Stimulated activated CD4-positive, alpha-beta T cell treated with anti-CD3 and anti-CD28 coated beads, Interleukin-15, amount 100 ng/mL, for 48 hours (primary cell): ENCODE measurements around the gene MACF1.
"Not testable (repeated sequence)": the region's sequence is repeated elsewhere in the genome, so short reads cannot be mapped to it uniquely, and the experiment has no call there.

Experiments used
- DNase-seq, 2 donors: peaks; one replicate each; pipeline ENCODE4 v3.0.0-alpha.2; 2020; ENCODE audit warnings: low read depth in 2 of 2

Gene MACF1, protein sequence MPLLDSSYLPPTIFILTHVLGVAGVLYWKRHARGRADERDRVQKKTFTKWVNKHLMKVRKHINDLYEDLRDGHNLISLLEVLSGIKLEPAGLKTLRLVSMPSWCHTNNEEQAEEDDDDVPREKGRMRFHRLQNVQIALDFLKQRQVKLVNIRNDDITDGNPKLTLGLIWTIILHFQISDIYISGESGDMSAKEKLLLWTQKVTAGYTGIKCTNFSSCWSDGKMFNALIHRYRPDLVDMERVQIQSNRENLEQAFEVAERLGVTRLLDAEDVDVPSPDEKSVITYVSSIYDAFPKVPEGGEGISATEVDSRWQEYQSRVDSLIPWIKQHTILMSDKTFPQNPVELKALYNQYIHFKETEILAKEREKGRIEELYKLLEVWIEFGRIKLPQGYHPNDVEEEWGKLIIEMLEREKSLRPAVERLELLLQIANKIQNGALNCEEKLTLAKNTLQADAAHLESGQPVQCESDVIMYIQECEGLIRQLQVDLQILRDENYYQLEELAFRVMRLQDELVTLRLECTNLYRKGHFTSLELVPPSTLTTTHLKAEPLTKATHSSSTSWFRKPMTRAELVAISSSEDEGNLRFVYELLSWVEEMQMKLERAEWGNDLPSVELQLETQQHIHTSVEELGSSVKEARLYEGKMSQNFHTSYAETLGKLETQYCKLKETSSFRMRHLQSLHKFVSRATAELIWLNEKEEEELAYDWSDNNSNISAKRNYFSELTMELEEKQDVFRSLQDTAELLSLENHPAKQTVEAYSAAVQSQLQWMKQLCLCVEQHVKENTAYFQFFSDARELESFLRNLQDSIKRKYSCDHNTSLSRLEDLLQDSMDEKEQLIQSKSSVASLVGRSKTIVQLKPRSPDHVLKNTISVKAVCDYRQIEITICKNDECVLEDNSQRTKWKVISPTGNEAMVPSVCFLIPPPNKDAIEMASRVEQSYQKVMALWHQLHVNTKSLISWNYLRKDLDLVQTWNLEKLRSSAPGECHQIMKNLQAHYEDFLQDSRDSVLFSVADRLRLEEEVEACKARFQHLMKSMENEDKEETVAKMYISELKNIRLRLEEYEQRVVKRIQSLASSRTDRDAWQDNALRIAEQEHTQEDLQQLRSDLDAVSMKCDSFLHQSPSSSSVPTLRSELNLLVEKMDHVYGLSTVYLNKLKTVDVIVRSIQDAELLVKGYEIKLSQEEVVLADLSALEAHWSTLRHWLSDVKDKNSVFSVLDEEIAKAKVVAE (N-terminal part only)

GRCh38 chr1:39204441-39205081 lies at the start of gene MACF1:
TSS of gene MACF1 (plus strand) at chr1:39204695. CDS start at chr1:39205023, 328 bp downstream.
- no peak for DNase-seq

GRCh38 chr1:39157304-39157703 lies 47.2 kb upstream of the MACF1 start:
- DNase-seq: no peak

- DNase-seq: no peak
These were observed 46.0 kb upstream of the MACF1 start for GRCh38 chr1:39158327-39159086.

- no peak for DNase-seq
These were observed 45.1 kb upstream of the MACF1 start for GRCh38 chr1:39159224-39160036.

- DNase-seq: no peak
These were observed 43.8 kb upstream of the MACF1 start for GRCh38 chr1:39160703-39161102.

GRCh38 chr1:39161811-39162210 lies 42.7 kb upstream of the MACF1 start:
- not testable (repeated sequence) for DNase-seq

- DNase-seq: no peak
These were observed 41.0 kb upstream of the MACF1 start for GRCh38 chr1:39163469-39163868.

DNA sequence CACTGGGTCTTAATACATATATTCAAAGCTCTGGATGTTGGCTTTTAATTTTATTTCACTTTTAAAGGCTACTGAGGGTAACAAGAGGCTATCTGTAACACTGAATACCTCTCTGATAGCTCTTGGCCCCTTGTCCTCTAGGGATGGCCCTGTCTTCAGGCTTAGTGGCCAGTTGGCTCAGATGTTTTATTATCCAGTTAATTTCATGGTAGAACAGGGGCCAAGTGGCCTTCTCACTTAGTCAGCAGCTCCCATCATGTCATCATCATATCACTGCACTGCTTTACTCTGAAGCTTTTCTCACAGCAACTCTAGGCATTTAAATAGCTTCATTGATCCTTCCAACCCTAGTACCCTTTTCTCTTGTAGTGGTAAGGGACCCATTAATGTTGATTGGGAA lies 40.2 kb upstream of the MACF1 start:
- DNase-seq: no peak

DNA sequence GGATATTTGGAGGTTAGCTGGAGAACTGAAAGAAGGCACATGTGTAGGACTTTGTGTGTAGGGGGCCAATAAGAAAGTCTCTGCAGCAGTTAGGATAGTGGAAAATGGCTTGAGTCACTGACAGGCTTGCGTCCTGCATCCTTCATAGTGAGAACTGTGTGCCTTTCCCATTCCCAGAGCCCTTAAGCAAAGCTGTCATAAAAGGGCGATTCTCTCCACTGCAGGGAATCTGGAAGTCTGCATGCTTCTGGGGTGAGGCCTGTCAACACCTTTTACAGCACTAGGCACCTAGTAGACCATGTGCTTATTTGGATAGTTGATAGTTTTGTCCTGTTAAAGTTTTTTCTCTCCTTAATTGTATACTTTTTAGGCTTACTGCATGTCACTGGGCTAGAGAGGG lies 39.4 kb upstream of the MACF1 start:
- no peak for DNase-seq

GRCh38 chr1:39165488-39165887 lies 39.0 kb upstream of the MACF1 start:
- DNase-seq: no peak

- DNase-seq: no peak
These were observed 36.8 kb upstream of the MACF1 start for GRCh38 chr1:39167632-39168209.

GRCh38 chr1:39168301-39169080 lies 36.0 kb upstream of the MACF1 start:
- DNase-seq: no peak

GRCh38 chr1:39170731-39171667 lies 33.5 kb upstream of the MACF1 start:
- DNase-seq: no peak

GRCh38 chr1:39173119-39173994 lies 31.1 kb upstream of the MACF1 start:
- no peak for DNase-seq

- no peak for DNase-seq
These were observed 30.5 kb upstream of the MACF1 start for GRCh38 chr1:39173995-39174380.

GRCh38 chr1:39174390-39175081 lies 30.0 kb upstream of the MACF1 start:
- no peak for DNase-seq
